Mesothelial cell of epicardium (in vitro differentiated cells): ENCODE measurements around the gene TTC28. TPM values are rescaled to one million over a fixed set of nuclear protein-coding genes. Genes with fewer than 3 reads are reported as not detected.

Experiments used
- DNase-seq, 2 experiments: peaks; one replicate each; pipeline ENCODE4 v3.0.0; 2021; ENCODE audit warnings: low spot score in 2 of 2; ENCODE audit not compliant: unreplicated experiment in 2 of 2
- H3K27ac Mint-ChIP-seq: 2 replicates; pipeline ENCODE4 v1.8.0; 2021; ENCODE audit warnings: mixed read lengths
- H3K27me3 Mint-ChIP-seq: 2 replicates; pipeline ENCODE4 v1.8.0; 2021; ENCODE audit warnings: low read depth, mixed read lengths
- H3K36me3 Mint-ChIP-seq: 2 replicates; pipeline ENCODE4 v1.8.0; 2021; ENCODE audit warnings: mixed read lengths
- H3K4me1 Mint-ChIP-seq: 2 replicates; pipeline ENCODE4 v1.8.0; 2021; ENCODE audit warnings: mixed read lengths
- H3K4me3 Mint-ChIP-seq: 2 replicates; pipeline ENCODE4 v1.8.0; 2021; ENCODE audit warnings: mild to moderate bottlenecking, moderate library complexity, mixed read lengths
- H3K9me3 Mint-ChIP-seq: 2 replicates; pipeline ENCODE4 v1.8.0; 2021; ENCODE audit warnings: mixed read lengths
- total RNA-seq: library from RNA; stranded (reverse); gene quantifications from 3 replicates; pipeline ENCODE4 v1.2.1, GENCODE V29; 2021
- TF ChIP-seq, protein P1 (sequence below): fragments of 200-600 bp; sonication (generic); IDR thresholded peaks from one replicate; pipeline ENCODE4 v1.5.0; 2021; ENCODE audit warnings: antibody characterized with exemption; ENCODE audit not compliant: unreplicated experiment

Gene TTC28
- total RNA-seq, 1 donor from 2014 or later: 95.9 TPM

GRCh38 chr22:28601915-28602314 lies 77.7 kb downstream of the TTC28 start:
- Mint-ChIP-seq H3K9me3 (no peaks in the 10 kb centered on the region), H3K27ac (no peak overlapping the region), H3K27me3 (no peaks in the 10 kb centered on the region), H3K4me3 (no peak overlapping the region), H3K4me1 (peaks cover under 1% of the 10 kb centered on the region), H3K36me3 (no peaks in the 10 kb centered on the region)
- TF ChIP-seq, protein P1, sequence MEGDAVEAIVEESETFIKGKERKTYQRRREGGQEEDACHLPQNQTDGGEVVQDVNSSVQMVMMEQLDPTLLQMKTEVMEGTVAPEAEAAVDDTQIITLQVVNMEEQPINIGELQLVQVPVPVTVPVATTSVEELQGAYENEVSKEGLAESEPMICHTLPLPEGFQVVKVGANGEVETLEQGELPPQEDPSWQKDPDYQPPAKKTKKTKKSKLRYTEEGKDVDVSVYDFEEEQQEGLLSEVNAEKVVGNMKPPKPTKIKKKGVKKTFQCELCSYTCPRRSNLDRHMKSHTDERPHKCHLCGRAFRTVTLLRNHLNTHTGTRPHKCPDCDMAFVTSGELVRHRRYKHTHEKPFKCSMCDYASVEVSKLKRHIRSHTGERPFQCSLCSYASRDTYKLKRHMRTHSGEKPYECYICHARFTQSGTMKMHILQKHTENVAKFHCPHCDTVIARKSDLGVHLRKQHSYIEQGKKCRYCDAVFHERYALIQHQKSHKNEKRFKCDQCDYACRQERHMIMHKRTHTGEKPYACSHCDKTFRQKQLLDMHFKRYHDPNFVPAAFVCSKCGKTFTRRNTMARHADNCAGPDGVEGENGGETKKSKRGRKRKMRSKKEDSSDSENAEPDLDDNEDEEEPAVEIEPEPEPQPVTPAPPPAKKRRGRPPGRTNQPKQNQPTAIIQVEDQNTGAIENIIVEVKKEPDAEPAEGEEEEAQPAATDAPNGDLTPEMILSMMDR: no peak
- no peak for DNase-seq

GRCh38 chr22:28600546-28601143 lies 79.0 kb downstream of the TTC28 start:
- TF ChIP-seq, protein P1: peak; percentile 74
- Mint-ChIP-seq H3K4me1 (peaks cover 8% of the 10 kb centered on the region), H3K36me3 (no peaks in the 10 kb centered on the region), H3K9me3 (no peaks in the 10 kb centered on the region), H3K27me3 (no peaks in the 10 kb centered on the region), H3K4me3 (no peak overlapping the region), H3K27ac (no peak overlapping the region)
- DNase-seq: no peak

DNA sequence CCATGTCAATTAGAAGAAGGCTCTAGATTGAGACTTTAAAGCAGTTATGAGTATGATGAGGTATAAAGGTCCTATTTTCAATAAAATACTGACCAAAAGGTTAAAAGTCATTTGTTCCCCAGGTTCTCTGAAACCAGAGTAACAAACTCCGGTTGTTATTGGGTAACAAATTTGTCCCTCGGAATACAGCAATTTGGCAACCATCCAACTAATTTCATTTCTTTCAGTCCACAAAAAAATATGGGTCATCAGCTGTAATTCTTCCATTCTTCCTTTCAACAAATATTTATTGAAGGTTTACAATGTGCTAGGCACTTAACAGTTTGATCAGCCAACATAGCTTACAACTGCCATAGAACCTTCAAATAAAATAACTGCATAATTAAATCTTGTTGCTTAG lies 79.9 kb downstream of the TTC28 start:
- peaks cover 11% of the 10 kb centered on the region for H3K4me1 Mint-ChIP-seq
- no peak overlapping the region for H3K4me3 Mint-ChIP-seq
- no peak for DNase-seq
- no peaks in the 10 kb centered on the region for H3K36me3 Mint-ChIP-seq
- TF ChIP-seq, protein P1: no peak
- H3K27me3 Mint-ChIP-seq: no peaks in the 10 kb centered on the region
- H3K27ac Mint-ChIP-seq: no peak overlapping the region
- no peaks in the 10 kb centered on the region for H3K9me3 Mint-ChIP-seq

DNA sequence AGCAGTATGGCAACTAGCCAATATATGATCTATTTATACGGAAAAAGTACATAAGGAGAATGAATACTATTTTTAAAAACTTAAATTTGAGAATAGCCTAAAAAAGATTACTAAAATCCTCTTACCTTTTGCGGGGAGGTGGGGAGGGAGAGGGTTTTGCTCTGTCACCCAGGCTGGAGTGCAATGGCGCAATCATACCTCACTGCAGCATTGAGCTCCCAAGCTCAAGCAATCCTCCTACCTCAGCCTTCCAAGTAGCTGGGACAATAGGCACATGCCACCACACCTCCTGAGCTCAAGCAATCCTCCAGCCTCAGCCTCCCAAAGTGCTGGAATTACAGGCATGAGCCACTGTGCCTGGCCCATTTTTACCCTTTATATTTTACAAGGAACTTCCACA lies 82.0 kb downstream of the TTC28 start:
- TF ChIP-seq, protein P1: no peak
- H3K9me3 Mint-ChIP-seq: no peaks in the 10 kb centered on the region
- no peak overlapping the region for H3K27ac Mint-ChIP-seq

DNA sequence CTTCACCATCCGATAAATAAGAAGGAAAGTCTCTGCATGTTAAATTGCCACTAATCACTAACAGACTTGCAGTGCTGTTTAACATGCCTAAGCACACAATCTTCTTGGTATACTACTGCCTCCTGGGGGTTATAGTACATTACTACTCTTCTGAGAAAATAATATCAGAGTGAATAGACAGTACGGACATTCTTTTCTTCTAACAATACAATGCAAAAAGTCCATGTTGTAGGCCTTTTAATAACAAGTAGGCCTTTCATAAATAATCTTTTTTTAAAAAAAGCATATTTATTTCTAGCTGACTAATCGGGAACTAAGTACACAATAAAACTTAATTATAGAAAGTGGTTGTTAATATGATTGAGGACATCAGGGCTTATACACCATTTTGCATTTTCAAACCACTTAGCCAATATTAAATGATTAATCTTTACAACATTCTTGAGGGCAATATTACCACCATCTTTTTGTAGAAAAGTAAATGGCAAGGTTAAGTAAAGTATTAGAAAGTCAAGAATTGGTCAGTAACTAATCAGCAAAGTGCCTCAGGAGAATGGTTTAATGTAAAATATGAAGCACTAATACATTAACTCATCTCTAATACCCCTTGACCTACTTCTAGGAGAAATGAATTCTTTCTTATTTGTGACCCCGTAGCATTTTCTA lies 84.7 kb downstream of the TTC28 start:
- Mint-ChIP-seq H3K27me3 (no peaks in the 10 kb centered on the region), H3K27ac (no peak overlapping the region), H3K36me3 (no peaks in the 10 kb centered on the region), H3K4me1 (peaks cover 23% of the 10 kb centered on the region), H3K9me3 (no peaks in the 10 kb centered on the region), H3K4me3 (no peak overlapping the region)
- DNase-seq: no peak
- TF ChIP-seq, protein P1: peak; percentile 80

More for the DNA sequence above, 82.0 kb downstream of the TTC28 start:
- no peaks in the 10 kb centered on the region for H3K36me3 Mint-ChIP-seq
- H3K4me3 Mint-ChIP-seq: no peak overlapping the region
- no peak for DNase-seq
- H3K27me3 Mint-ChIP-seq: no peaks in the 10 kb centered on the region
- peaks cover 23% of the 10 kb centered on the region for H3K4me1 Mint-ChIP-seq
